SIG-M5 treated with dmso at 0.1 percent for 504 hours (cell line): ENCODE data around the gene YTHDF1.
"Not testable (repeated sequence)": the region's sequence is repeated elsewhere in the genome, so short reads cannot be mapped to it uniquely, and the experiment has no call there.

Experiments
- DNase-seq: peaks from one replicate; lab custom pipeline; 2025; ENCODE audit not compliant: unreplicated experiment; lab: John Stamatoyannopoulos, UW

YTHDF1 gene

GRCh38 chr20:63216041-63216848 is at the start of gene YTHDF1:
TSS of gene YTHDF1 (minus strand) at chr20:63216131. CDS start at chr20:63215892, 239 bp downstream.
- DNase-seq = peak; percentile 96

DNA sequence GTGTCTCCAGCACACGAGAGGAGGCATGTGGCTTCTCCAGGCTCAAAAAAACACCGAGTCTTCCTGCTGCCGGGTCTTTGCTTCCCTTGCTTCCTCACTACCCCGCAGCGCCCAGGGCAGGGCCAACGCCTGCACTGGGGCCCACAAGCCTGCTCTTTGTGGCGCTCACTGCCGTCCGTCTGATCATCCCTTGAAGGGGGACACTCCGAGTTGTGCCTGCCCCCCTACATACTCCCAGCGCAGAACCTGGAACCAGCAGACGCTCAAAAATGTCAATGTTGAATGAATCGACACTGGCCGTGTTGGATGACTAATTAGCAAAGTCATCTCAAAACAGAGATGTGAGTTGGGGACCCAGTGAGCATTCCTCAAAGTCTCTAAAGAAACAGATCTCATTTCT is 48.6 kb upstream of the YTHDF1 start:
- no peak for DNase-seq

DNA sequence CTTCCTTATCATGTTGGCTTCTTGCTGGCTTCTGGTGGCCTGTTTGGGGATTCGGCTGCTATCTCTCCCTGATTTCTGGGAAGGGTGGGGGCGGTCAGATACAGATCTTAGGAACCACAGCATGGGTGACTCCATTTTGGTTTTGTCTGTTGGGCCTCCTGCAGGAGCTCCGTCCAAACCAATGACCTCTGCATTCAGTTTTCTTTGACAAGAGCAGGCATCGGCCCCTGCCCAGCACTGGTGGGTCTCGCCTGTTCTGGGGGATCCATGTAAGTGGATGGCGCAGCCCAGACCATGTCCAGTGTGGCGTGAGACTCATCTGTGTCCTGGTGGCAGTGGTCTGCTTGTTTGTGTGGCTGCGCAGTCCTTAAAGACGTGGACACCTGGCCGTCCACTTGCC is 48.1 kb upstream of the YTHDF1 start:
- DNase-seq = no peak

- no peak for DNase-seq
These were observed 46.9 kb upstream of the YTHDF1 start for GRCh38 chr20:63262836-63263235.

- DNase-seq = no peak
These were observed 46.0 kb upstream of the YTHDF1 start for GRCh38 chr20:63261795-63262528.

- no peak for DNase-seq
These were observed 45.3 kb upstream of the YTHDF1 start for GRCh38 chr20:63261060-63261794.

DNA sequence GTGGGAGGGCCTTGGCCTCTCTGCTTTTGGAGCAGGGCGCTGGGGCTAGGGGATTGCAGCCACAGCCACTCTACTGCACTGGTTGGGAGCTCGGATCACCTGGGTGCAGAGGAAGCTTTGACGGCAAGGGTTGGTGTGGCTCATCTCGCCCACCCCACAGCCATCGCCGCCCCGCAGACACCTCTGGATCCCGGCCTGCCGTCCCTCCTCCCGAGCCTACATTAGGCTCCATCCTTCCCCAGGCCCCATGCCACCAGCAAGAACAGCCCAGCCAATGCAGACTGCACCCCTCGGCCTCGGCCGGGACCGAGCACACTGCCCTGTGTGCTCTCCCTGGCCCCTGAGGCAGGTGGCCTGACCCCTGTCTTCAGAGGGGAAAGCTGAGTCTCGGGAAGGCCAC is 44.6 kb upstream of the YTHDF1 start:
- no peak for DNase-seq

DNA sequence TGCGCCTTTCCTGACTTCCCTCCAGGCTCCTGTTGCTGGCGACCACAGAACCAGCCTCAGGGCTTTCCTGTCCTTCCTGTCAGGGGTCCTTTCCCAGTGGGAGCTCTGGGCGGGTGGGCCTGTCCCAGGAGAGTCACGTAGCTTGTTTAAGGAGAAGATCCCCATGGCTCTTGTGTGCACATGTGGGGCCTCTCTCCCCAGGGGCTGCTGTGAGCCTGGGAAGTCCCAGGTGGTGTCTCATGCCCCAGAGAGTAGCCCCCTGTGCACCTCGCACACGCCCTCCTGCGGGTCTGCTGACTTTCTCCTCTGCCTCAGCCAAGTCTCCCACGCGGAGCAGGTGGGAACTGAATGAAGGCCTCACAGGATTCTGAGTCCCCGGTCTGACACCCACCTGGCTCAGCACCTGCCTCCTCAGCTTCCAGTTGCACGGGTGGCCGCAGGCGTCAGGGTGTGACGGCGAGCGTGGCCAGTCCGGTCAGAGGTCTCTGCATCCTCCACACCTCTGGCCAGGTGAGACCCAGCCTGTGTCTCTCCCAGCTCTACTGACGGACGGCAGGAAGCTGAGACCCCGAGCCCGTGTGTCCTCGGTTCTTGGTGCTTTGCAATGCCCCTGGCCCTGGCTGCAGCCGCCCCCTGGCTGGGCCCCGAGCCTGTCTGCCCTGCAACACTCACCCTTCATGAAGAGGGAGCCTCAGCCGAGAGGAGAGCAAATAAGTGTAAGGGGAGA is 44.0 kb upstream of the YTHDF1 start:
- DNase-seq = no peak

DNA sequence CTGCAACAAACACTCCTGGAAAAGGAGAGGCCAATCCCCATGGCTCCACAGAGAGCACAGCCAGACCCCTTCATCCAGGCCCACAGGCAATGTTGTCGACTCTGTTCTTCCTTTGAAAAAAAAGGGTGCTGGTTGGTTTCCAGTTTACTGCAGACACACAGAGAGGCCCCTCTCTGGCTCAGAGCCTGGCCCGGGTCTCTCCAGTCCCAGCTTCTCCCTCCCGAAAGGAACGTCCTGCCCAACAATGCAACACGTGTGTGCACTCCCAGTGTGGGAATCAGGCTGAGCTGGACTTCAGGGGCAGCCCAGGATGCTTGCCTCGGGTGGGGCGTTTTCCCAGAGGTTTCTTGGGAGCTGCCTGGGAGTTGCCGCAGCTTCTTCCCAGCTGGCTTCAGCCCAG is 42.9 kb upstream of the YTHDF1 start:
- no peak for DNase-seq

- no peak for DNase-seq
These were observed 41.7 kb upstream of the YTHDF1 start for GRCh38 chr20:63257629-63258028.

GRCh38 chr20:63256954-63257353 is 41.0 kb upstream of the YTHDF1 start:
- DNase-seq = no peak

DNA sequence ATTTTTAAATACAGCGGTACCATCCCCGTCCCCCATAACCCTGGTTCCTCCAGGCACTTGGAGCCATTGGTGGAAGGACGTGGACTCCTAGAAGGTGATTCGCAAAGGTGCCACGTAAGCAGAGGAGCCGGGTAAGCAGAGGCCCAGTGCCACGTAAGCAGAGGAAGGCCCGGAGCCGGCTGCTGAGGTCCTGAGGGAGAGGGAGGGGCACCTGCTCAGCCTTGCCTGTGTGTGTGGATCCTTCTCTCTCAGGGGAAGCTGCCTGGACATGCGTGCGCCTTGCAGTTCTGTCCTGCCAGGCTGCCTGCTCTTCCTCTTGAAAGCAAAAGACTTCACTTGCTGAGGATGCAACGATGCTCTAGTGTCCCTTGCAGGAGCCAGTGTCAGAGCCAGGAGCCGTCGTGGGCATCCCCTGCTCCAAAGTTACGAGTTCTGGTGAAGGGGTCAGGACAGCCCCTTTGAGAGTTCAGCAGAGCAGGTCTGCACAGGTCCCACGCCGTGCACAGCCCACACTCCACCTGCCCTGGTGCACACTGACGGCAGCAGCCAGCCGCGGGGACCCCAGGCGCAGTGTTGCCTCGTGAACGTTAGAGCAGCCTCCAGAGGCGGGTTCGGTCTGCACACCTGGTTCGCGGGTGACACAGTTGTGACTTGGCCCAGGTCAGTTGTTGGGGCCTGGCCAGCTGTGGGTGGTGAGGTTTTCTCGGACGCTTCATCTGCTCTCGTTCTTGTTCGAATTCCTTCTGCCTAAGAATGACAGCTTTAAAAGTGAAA is 40.2 kb upstream of the YTHDF1 start:
- no peak for DNase-seq

GRCh38 chr20:63254606-63255384 is 38.9 kb upstream of the YTHDF1 start:
- DNase-seq = no peak

GRCh38 chr20:63254232-63254605 is 38.3 kb upstream of the YTHDF1 start, which contains the start of gene NKAIN4:
TSS of gene NKAIN4 (minus strand) at chr20:63254463. CDS start at chr20:63254450, 13 bp downstream.
- DNase-seq = no peak

- no peak for DNase-seq
These were observed 37.7 kb upstream of the YTHDF1 start for GRCh38 chr20:63253438-63254231.

- no peak for DNase-seq
These were observed 37.1 kb upstream of the YTHDF1 start for GRCh38 chr20:63253065-63253437.

GRCh38 chr20:63252284-63252711 is 36.4 kb upstream of the YTHDF1 start:
- DNase-seq = no peak

GRCh38 chr20:63251350-63251749 is 35.4 kb upstream of the YTHDF1 start:
- DNase-seq = not testable (repeated sequence)

GRCh38 chr20:63249891-63250290 is 34.0 kb upstream of the YTHDF1 start:
- no peak for DNase-seq
